ENCODE data around the gene ADAMTS9.

DNA sequence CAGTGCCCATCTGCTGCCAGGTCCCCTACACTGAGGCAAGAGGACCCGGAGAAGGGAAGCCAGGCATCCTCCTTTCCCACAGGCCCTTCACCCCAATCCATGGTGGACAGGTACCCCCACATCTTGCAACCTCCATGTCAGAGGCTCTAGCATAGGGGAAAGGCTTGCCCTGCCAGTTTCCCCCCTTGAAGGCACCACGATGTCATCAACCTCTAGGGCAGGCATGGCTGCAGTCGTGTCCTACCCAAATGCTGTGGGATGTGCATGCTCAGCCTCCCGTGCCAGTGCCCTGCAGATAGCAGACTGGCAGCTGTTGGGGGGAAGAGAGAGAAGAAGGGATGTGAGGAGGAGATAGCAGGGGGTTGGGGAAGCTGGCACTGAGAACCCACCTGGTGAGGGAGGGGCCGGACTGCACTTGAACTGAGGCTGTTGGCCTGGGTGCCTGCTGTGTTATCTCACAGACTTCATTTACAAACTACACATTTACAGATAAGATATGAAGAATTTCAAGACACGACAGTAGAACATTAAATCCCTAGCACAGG is 197.5 kb downstream of the ADAMTS9 start:
- no peak for TF ChIP-seq ZFX (CRISPR knock-in tag; IDR thresholded peaks at IDR 0.05)
- TF ChIP-seq CHD1 (IDR thresholded peaks at IDR 0.05; ENCODE audit: low read length): no peak
- TF ChIP-seq, protein P1, sequence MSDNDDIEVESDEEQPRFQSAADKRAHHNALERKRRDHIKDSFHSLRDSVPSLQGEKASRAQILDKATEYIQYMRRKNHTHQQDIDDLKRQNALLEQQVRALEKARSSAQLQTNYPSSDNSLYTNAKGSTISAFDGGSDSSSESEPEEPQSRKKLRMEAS (CRISPR knock-in tag; IDR thresholded peaks at IDR 0.05): no peak
- TF ChIP-seq KAT7 (CRISPR knock-in tag; IDR thresholded peaks at IDR 0.05; ENCODE audit: borderline replicate concordance): no peak
- TF ChIP-seq EP300 (IDR thresholded peaks at IDR 0.05; ENCODE audit: low read length): no peak
- TF ChIP-seq CAMTA2 (CRISPR knock-in tag; conservative IDR thresholded peaks at IDR 0.05): no peak
- TF ChIP-seq ZNF232 (CRISPR knock-in tag; IDR thresholded peaks at IDR 0.05): no peak
- TF ChIP-seq ZNF140 (CRISPR knock-in tag; IDR thresholded peaks at IDR 0.05): no peak
- TF ChIP-seq, protein P2, sequence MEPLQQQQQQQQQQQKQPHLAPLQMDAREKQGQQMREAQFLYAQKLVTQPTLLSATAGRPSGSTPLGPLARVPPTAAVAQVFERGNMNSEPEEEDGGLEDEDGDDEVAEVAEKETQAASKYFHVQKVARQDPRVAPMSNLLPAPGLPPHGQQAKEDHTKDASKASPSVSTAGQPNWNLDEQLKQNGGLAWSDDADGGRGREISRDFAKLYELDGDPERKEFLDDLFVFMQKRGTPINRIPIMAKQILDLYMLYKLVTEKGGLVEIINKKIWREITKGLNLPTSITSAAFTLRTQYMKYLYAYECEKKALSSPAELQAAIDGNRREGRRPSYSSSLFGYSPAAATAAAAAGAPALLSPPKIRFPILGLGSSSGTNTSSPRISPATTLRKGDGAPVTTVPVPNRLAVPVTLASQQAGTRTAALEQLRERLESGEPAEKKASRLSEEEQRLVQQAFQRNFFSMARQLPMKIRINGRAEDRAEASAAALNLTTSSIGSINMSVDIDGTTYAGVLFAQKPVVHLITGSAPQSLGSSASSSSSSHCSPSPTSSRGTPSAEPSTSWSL (CRISPR knock-in tag; IDR thresholded peaks at IDR 0.05; ENCODE audit: borderline replicate concordance): no peak
- TF ChIP-seq MAFK (IDR thresholded peaks at IDR 0.05; ENCODE audit: low read length): no peak
- TF ChIP-seq, protein P3, sequence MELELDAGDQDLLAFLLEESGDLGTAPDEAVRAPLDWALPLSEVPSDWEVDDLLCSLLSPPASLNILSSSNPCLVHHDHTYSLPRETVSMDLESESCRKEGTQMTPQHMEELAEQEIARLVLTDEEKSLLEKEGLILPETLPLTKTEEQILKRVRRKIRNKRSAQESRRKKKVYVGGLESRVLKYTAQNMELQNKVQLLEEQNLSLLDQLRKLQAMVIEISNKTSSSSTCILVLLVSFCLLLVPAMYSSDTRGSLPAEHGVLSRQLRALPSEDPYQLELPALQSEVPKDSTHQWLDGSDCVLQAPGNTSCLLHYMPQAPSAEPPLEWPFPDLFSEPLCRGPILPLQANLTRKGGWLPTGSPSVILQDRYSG (tag; conservative IDR thresholded peaks at IDR 0.05; ENCODE audit: low read depth): no peak
- no peak for TF ChIP-seq ZNF77 (CRISPR knock-in tag; IDR thresholded peaks at IDR 0.05)
- no peak for TF ChIP-seq ZNF184 (CRISPR knock-in tag; IDR thresholded peaks at IDR 0.05)

All from K562 (cell line).